Left renal pelvis (tissue), 4 donors: ENCODE data around the gene PDS5B. TPM values are rescaled to one million over a fixed set of nuclear protein-coding genes. Genes with fewer than 3 reads are reported as not detected.
"Not testable (repeated sequence)": the region's sequence is repeated elsewhere in the genome, so short reads cannot be mapped to it uniquely, and the experiment has no call there.

Experiments
- DNase-seq, 4 donors: peaks; one replicate each; pipeline ENCODE4 v3.0.0-alpha.2; 2013; ENCODE audit warnings: low read depth in 4 of 4, low spot score in 3 of 4
- polyA plus RNA-seq, 4 donors: library from polyadenylated mRNA; unstranded; fragments of 120-200 nt; gene quantifications; one replicate each; pipeline ENCODE4 v1.2.1, GENCODE V29; 2013; ENCODE audit not compliant: insufficient read length in 4 of 4

The PDS5B gene, protein sequence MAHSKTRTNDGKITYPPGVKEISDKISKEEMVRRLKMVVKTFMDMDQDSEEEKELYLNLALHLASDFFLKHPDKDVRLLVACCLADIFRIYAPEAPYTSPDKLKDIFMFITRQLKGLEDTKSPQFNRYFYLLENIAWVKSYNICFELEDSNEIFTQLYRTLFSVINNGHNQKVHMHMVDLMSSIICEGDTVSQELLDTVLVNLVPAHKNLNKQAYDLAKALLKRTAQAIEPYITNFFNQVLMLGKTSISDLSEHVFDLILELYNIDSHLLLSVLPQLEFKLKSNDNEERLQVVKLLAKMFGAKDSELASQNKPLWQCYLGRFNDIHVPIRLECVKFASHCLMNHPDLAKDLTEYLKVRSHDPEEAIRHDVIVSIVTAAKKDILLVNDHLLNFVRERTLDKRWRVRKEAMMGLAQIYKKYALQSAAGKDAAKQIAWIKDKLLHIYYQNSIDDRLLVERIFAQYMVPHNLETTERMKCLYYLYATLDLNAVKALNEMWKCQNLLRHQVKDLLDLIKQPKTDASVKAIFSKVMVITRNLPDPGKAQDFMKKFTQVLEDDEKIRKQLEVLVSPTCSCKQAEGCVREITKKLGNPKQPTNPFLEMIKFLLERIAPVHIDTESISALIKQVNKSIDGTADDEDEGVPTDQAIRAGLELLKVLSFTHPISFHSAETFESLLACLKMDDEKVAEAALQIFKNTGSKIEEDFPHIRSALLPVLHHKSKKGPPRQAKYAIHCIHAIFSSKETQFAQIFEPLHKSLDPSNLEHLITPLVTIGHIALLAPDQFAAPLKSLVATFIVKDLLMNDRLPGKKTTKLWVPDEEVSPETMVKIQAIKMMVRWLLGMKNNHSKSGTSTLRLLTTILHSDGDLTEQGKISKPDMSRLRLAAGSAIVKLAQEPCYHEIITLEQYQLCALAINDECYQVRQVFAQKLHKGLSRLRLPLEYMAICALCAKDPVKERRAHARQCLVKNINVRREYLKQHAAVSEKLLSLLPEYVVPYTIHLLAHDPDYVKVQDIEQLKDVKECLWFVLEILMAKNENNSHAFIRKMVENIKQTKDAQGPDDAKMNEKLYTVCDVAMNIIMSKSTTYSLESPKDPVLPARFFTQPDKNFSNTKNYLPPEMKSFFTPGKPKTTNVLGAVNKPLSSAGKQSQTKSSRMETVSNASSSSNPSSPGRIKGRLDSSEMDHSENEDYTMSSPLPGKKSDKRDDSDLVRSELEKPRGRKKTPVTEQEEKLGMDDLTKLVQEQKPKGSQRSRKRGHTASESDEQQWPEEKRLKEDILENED (N-terminal part only)
- polyA plus RNA-seq, result 10 to 100 TPM; 58.9 to 81.8 (median 72.6) TPM

DNA sequence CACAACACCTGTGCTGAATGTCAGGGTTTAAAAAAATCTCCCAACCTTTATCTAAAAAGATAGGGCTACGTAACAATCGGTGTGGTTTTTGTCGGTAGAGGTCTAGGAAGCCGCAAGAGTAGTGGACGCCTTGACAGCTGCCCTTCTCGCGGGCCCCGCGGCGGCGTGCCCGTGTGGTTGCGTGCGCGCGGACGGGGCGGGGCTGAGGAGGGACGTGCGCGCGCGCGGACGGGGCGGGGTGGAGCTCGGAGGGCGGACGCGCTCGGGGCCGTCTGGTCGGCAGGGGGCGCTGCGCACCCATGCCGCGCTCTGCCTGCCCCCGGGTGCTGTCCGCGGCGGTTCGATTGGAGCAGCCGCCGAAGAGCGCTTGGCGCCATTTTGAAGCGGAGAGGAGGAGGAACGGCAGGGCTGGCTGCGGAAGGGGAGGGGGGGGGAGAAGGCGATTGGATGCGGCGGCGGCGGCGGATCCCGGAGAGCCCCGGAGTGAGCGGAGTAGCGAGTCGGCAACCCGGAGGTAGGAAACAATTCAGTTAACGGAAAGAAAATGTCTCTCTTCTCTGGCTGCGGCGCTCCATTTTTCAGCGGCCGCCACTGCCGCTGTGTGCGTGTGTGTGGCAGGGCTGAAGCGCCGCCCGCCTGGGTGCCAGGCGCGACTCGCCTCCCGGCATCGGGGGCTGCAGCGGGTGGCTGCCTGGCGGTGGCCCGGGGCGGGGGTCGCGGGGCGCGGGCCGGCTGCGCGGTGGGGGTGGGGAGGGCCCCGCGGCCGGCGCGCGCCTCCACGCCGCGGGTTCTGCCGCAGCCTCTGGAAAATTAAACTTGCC lies at the start of gene PDS5B:
Gene PDS5B (plus strand): TSS at position 373 of the 821 bp plus-strand sequence. CDS start 62,321 bp downstream, outside the sequence.
- DNase-seq, result peak in 3 of 4 donors; percentile 86 to 91 (median 87)

DNA sequence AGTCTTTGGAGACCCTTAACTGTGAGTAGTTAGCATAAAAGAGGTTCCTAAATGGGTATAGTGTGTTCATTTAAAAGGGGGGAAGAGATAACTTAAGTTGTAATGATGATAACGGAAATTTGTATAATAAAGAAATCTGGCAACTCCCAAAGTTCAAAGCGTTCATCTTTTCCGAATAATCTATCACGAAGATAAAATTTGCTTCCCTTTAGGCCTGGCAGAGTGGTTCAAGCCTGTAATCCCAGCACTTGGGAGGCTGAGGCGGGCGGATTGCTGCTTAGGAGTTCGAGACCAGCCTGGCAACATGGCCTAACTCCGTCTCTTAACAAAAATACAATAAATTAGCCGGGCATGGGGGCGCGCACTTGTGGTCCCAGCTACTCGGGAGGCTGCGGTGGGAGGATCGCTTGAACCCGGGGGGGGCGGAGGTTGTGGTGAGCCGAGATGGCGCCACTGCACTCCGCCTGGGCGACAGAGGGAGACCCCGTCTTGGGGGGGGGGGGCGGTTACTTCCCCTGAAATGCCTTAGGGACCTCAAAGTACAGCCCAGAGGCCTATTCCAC lies 48.6 kb upstream of the PDS5B start:
- DNase-seq, result no peak

DNA sequence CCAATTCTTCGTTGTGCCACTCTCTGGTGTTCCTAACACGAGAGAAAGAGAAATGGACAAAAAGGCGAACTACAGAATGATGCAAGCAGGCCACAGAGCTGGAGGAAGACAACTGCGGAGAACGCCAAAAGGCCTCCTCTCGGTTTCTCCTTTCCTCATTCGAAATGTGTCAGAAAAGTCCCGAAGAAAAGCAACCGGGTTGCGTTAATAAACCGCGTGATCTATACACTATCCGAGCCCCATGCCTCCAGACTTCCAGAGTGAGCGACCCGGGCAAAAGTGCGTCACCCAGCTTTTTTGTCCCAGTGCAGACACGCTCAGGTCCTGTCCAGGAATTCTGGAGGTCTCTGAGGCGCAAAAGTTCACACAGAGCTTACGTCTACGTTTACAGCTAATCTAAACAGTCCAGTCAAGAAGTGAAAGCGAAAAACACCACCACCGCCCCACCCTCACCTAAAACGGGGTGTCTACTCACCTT lies 48.1 kb upstream of the PDS5B start:
- DNase-seq, result peak in 1 of 4 donors; percentile 27

DNA sequence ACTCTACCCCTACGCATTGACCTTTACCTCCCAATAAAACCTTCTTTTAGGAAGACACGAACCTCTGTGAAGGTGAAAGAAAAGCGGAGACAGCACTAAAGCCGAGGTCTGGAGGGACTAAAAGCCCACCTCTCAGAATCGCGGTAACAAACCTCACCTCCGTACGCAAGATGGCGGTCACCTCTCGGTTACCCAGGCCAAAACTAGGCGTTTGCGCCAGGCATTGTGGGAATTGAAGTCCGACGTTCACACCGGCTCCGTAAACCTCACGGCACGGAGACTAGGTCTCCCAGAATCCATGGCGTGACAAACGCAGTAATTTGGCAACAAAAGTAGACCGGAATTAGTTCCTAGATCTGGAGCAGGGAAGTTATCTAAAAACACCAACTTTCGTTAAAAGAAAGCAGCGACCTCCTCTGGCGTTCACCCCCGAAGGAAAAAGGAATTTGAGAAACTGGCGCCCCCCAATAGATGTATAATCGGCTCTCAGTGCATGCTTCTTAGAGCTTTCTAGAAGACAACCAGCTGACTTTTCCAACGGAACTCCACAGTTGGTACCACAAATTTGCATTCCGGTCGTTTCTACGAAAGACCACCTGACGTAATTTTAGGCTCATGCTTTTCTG lies 47.5 kb upstream of the PDS5B start, which contains the start of gene N4BP2L2:
Gene N4BP2L2 (minus strand): TSS at position 175 of the 626 bp plus-strand sequence. CDS start 1,768 bp downstream, outside the sequence.
- DNase-seq, result peak; percentile 96 to 98 (median 97)

DNA sequence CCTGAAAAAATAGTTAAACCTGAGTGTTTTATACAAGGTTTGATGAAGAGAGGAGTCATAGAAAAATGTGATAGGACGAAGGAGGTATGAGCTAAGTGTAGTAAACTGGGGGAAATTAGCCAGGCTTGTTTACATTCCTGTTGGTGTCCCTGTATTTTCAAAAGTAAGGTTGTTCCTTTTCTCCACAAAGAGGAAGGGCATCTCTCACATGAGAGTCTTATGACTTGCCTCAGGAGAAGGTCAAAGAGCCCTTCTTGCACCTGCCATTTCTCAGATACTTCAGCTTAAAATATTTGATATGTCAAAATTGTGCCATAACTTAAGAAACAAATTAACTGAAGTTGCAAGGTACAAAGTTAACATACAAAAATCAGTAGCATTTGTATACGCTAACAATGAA lies 44.0 kb upstream of the PDS5B start:
- no peak for DNase-seq

DNA sequence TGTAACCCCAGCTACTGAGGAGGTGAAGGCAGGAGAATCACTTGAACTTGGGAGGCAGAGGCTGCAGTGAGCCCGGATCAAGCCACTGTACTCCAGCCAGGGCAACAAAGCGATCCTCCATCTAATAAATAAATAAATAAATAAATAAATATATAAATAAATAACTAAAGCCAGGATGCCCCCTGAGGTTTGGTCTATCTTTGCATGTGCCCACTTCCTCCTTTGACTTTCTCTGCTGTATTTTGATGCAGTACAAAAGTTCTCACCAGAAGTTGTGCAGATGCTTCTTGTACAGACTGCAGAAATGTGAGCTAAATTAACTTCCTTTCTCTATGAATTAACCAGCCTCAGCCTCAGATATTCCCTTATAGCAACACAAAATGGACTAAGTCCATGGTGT lies 41.2 kb upstream of the PDS5B start:
- no peak for DNase-seq

DNA sequence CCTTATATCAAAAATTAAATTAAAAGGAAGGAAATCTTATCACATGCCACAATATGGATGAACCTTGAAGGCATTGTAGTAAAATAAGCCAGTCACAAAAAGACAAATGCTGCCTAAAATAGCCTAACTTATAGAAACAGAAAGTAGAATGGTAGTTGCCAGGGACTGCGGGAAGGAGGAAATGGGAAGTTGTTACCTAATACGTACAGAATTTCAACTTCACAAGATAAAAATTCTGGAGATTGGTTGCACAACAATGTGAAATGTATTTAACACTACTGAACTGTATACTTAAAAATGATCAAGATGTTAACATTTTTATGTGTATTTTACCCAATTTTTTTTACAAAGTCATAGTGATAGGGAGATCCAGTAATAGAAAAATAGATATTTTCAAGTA lies 37.4 kb upstream of the PDS5B start:
- no peak for DNase-seq

DNA sequence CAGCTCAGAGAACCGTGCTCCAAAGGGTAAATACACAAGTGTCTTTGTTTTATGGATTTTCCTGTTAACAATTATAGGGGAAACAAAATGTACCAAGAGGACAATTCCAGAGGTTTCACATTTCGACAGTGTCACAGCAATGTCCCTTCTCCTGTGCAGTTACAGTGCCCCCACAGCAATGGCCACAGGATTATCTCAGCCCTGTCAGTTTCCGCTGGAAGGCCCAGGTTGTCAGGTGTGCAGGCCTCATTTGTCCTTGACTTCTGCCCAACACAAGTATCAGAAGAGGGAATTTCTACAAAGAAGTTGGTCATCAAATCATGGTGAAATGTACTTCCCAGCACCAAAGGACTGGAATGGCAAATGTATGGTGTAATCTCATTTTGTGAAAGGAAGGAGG lies 36.5 kb upstream of the PDS5B start:
- no peak for DNase-seq

DNA sequence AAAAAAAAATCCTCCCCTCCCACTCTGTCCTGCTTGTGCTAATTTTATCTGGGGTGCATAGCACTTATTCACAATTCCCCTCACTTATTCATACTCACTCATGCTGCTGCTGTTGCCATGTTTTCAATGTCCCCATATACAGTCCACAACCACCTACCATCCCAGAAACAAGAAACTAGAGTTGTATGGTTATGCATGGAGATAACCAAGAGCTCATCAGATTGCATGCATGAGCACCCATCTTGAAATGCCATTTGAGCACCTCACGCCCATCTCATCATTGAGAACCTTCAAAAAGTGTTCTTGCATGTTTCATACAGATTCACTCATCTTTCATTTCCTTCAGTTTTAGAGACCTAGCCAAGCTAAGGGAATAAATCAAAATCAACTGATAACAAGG lies 32.5 kb upstream of the PDS5B start:
- no peak for DNase-seq

DNA sequence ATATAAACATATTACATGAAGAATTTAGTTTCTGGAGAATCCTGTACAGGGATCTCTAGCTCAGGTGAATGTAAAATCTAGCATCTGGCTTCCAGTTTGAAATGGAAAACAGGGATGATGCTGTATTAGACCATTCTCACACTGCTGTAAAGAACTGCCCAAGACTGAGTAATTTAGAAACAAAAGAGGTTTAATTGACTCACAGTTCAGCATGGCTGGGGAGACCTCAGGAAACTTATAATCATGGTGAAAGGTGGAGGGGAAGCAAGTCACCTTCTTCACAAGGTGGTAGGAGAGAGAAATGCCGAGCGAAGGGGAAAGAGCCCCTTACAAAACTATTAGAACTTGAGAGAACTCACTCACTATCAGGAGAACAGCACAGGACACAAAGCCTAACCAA lies 30.6 kb upstream of the PDS5B start:
- no peak for DNase-seq

DNA sequence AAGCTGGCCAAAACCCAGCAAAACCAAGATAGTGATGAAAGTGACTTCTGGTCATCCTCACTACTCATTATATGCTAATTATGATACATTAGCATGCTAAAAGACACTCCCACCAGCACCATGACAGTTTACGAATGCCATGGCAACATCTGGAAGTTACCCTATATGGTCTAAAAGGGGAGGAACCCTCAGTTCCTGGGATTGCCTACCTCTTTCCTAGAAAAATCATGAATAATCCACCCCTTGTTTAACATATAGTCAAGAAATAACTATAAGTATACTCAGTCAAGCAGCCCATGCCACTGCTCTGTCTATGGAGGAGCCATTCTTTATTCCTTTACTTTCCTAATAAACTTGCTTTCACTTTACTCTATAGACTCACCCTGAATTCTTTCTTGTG lies 25.4 kb upstream of the PDS5B start:
- not testable (repeated sequence) for DNase-seq

DNA sequence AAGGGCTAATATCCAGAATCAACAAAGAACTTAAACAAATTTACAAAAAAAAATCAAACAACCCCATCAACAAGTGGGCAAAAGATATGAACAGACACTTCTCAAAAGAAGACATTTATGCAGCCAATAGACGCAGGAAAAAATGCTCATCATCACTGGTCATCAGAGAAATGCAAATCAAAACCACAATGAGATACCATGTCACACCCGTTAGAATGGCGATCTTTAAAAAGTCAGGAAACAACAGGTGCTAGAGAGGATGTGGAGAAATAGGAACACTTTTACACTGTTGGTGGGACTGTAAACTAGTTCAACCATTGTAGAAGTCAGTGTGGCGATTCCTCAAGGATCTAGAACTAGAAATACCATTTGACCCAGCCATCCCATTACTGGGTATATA lies 10.6 kb upstream of the PDS5B start:
- DNase-seq, result not testable (repeated sequence)

DNA sequence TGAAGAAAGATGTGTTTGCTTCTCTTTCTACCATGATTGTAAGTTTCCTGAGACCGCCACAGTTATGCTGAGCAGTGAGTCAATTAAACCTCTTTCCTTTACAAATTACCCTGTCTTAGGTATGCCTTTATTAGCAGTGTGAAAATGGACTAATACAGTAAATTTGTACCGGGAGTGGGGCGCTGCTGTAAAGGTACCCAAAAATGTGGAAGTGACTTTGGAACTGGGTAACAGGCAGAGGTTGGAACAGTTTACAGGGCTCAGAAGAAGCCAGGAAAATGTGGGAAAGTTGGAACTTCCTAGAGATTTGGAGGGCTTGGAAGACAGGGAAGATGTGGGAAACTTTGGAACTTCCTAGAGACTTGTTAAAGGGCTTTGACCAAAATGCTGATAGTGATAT lies 9.2 kb upstream of the PDS5B start:
- DNase-seq, result no peak

DNA sequence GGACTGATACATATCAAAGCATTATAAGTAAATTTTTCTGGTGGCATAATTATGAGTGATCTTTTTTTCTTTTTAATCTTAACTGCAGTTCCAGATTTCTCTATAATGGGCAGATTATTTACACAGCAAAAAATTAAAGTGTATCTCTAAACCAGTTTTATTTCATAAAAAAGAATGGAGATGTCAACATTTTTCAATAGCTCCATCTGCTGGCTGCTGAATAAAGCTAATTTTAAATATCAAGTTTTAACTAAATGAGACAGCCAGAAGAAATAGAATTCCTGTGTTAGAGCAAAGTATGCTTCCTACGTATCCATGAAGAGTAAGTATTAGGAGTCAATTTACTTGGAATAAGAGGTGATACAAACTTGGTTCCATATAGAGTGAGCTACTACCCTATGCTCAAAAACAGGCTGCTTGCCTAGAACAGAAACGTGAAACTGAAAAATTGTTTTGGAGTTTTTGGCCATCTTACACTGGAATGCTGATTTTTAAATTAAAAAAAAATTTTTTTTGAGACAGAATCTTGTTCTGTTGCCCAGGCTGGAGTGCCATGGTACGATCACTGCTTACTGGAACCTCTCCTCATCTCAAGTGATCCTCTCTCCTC lies 5.0 kb upstream of the PDS5B start:
- no peak for DNase-seq

DNA sequence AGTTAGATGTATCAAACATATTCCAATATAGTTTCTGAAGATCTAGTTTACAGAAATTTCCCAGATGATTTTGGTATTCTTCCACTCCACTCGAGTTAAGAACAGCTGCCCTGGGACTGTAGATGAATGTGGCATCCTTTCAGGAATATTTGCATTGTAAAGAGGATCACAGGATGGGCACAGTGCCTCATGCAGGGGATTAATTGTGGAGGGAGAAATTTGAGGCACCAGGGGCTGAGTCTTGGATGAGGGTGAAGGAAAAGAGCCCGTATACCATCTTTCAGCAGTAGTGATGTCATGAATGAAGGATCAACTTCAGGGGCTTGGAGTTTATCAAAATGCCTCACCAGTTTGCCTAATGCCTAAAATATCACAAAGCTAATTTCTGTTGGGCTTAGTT lies 4.0 kb upstream of the PDS5B start:
- no peak for DNase-seq

DNA sequence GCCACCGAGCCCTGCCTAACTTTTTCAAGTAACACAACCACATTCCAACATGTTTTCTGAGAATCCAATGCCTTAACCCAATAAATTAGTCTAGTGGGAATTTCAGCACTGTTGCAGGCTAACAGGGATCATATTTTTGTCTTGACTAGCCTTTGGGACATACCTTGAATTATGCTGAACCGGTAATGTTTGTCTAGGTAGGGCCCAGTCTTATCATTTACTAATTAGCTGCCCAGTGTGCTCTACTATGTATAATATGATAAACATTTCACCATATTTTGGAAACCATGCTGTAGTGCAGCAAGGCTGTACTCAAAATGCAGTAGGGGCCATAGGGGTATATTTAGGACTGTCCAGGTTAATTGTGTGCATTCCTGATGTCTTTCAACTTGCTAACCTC lies 3.3 kb upstream of the PDS5B start:
- DNase-seq, result no peak

DNA sequence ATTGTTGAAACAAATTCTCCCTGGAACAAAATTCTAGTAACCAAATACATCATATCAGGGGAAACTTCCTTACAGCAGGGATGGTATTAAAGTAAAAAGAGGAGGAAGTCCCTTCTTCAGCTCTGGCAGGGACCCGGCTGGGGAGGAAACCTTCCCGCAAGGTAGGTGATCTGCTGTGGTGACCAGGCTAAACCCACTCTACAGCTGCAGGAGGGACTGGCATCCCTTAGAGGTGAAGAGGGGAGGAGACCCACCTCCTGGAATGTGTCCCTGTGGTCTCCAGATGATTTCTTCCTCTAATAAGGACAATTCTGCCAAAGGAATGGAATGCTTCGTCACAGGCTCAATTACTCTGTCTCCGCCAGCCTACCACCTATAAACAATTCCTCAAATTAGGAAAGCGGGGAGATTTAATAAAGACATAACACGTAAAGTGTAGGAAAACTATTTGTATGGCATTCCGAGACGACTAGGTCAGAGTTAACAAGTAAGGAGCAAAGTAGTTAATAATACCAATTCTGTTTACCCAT lies 637 bp upstream of the PDS5B start:
- no peak for DNase-seq
